ENCODE data around the gene NDEL1.

NDEL1 gene

DNA sequence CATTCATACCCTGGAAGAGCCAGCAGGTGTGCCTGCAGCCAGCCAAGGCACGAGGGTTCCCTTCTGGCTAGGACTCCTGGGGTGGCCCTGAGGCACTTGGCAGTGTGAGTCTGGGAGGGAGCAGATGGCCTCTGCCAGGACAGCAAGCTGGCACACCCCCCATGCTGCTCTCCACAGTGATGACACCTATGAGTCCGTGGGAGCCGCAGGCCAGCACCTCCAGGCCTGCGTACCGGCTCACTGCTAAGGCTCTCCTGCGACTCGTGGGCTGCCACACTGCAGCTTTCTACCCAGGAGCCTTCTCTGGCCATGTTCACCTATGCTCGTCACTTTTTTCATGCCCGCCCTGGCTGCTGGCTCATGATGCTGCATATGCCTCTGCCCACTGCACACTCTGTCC is 68.1 kb downstream of the NDEL1 start:
- no peak for DNase-seq (ENCODE audit: low read depth)
- no peak overlapping the region for H3K4me3 ChIP-seq (ENCODE audit: low read length)
- TF ChIP-seq, protein P1, sequence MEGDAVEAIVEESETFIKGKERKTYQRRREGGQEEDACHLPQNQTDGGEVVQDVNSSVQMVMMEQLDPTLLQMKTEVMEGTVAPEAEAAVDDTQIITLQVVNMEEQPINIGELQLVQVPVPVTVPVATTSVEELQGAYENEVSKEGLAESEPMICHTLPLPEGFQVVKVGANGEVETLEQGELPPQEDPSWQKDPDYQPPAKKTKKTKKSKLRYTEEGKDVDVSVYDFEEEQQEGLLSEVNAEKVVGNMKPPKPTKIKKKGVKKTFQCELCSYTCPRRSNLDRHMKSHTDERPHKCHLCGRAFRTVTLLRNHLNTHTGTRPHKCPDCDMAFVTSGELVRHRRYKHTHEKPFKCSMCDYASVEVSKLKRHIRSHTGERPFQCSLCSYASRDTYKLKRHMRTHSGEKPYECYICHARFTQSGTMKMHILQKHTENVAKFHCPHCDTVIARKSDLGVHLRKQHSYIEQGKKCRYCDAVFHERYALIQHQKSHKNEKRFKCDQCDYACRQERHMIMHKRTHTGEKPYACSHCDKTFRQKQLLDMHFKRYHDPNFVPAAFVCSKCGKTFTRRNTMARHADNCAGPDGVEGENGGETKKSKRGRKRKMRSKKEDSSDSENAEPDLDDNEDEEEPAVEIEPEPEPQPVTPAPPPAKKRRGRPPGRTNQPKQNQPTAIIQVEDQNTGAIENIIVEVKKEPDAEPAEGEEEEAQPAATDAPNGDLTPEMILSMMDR (IDR thresholded peaks at IDR 0.05; ENCODE audit: insufficient read depth, low read depth, low read length, missing control alignments), result no peak

DNA sequence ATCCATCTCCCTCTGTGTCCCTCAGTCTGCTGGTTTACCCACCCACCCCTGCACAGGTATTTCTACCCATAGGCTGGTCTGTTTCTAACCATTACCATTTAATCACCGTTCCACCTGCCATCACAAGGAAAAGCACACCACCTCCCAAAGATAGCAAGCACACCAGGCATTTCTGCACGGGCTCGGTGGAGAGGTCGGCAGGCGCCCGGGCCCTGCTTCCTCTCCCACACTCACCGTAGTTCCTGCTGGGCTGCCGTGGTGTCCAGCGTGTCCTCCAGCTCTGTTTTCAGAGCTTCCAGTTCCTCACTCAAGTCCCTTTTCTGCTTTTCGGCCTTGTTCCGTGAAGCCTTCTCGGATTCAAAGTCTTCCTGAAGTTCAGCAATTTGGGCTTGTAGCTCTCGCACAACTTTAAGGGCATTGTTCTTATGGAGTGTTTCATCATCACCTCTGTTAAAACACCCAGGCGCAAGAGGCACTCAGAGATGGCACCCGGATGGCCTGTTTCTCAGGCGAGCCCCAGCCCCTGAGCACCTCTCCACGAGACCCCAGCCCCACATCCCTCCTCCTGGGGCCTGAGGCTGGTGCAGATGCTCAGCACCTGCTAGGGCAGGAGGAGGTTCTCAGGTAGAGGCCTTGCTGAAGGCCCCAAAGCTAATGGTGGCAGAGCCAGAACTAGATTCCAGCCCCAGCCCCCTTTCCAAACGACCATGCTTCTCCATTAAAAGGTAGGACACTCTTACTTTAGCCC is 69.0 kb downstream of the NDEL1 start:
- no peak overlapping the region for H3K4me3 ChIP-seq (ENCODE audit: low read length)
- no peak for DNase-seq (ENCODE audit: low read depth)
- TF ChIP-seq, protein P1 (IDR thresholded peaks at IDR 0.05; ENCODE audit: insufficient read depth, low read depth, low read length, missing control alignments), result no peak

DNA sequence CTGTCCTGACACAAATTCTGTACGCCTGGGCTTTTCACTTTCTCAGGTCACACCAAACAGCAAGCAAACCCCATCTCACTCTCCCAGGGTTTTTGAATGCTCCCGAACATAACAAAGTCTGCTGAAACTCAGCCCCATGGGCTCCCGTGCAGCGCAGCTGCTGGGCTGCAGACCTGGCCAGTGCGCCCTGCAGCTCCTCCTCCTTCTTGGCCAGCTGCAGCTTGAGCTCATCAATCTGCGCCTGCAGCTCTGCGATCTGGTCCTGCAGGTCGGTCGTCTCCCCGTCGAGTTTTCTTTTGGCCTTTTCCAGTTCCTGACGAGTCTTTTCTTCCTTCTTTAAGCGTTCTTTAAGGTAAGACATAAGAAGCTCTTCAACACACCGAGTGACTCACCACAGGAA is 70.5 kb downstream of the NDEL1 start:
- no peak for DNase-seq (ENCODE audit: low read depth)
- no peak overlapping the region for H3K4me3 ChIP-seq (ENCODE audit: low read length)
- TF ChIP-seq, protein P1 (IDR thresholded peaks at IDR 0.05; ENCODE audit: insufficient read depth, low read depth, low read length, missing control alignments), result no peak

DNA sequence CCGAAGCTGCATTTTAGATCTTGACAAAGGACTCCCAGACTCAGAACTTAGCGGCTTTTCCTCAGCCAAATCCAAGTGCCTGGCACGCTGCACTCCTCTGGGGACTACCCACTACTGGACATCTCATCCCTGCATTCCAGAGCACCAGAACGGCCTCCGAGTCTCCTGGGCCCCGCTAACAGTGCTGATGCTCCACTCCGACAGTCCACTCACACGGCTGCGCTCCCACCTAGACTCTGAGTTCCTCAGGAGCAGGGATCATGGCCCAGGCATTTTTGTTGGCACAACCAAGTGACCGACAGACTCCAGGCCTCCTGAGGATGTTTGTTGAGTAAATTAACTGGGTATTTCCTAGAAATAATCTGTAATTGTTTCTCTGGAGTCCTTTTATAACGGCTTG is 79.1 kb downstream of the NDEL1 start:
- DNase-seq (ENCODE audit: low read depth), result no peak
- no peak overlapping the region for H3K4me3 ChIP-seq (ENCODE audit: low read length)
- TF ChIP-seq, protein P1 (IDR thresholded peaks at IDR 0.05; ENCODE audit: insufficient read depth, low read depth, low read length, missing control alignments), result no peak
